Measurements from ENCODE around the gene RSBN1L. TPM values are rescaled to one million over a fixed set of nuclear protein-coding genes. Genes with fewer than 3 reads are reported as not detected.
A peak's percentile ranks its signal among the peaks of the same experiment; 100 is the strongest.

The RSBN1L gene
- total RNA-seq, 1 donor from 2014 or later = 10.4 TPM

GRCh38 chr7:77653572-77653971 is 42.7 kb upstream of the RSBN1L start:
- H3K27ac Mint-ChIP-seq (ENCODE audit: unreplicated experiment) = no peak overlapping the region
- no peaks in the 10 kb centered on the region for H3K9me3 Mint-ChIP-seq (ENCODE audit: low read depth)
- peaks cover 18% of the 10 kb centered on the region for H3K4me1 Mint-ChIP-seq (ENCODE audit: low read depth)
- TF ChIP-seq, protein P1, sequence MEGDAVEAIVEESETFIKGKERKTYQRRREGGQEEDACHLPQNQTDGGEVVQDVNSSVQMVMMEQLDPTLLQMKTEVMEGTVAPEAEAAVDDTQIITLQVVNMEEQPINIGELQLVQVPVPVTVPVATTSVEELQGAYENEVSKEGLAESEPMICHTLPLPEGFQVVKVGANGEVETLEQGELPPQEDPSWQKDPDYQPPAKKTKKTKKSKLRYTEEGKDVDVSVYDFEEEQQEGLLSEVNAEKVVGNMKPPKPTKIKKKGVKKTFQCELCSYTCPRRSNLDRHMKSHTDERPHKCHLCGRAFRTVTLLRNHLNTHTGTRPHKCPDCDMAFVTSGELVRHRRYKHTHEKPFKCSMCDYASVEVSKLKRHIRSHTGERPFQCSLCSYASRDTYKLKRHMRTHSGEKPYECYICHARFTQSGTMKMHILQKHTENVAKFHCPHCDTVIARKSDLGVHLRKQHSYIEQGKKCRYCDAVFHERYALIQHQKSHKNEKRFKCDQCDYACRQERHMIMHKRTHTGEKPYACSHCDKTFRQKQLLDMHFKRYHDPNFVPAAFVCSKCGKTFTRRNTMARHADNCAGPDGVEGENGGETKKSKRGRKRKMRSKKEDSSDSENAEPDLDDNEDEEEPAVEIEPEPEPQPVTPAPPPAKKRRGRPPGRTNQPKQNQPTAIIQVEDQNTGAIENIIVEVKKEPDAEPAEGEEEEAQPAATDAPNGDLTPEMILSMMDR (IDR thresholded peaks at IDR 0.05) = no peak
- DNase-seq (ENCODE audit: low spot score) = no peak
- H3K36me3 Mint-ChIP-seq (ENCODE audit: low read depth) = peaks cover 3% of the 10 kb centered on the region
- H3K4me3 Mint-ChIP-seq (ENCODE audit: unreplicated experiment) = no peak overlapping the region
- H3K27me3 Mint-ChIP-seq (ENCODE audit: low read depth) = no peaks in the 10 kb centered on the region

GRCh38 chr7:77655356-77655755 is 40.9 kb upstream of the RSBN1L start:
- no peak overlapping the region for H3K27ac Mint-ChIP-seq (ENCODE audit: unreplicated experiment)
- peaks cover 7% of the 10 kb centered on the region for H3K4me1 Mint-ChIP-seq (ENCODE audit: low read depth)
- TF ChIP-seq, protein P1 (IDR thresholded peaks at IDR 0.05) = no peak
- H3K4me3 Mint-ChIP-seq (ENCODE audit: unreplicated experiment) = no peak overlapping the region
- no peaks in the 10 kb centered on the region for H3K27me3 Mint-ChIP-seq (ENCODE audit: low read depth)
- peaks cover 5% of the 10 kb centered on the region for H3K36me3 Mint-ChIP-seq (ENCODE audit: low read depth)
- H3K9me3 Mint-ChIP-seq (ENCODE audit: low read depth) = no peaks in the 10 kb centered on the region
- DNase-seq (ENCODE audit: low spot score) = no peak

- peaks cover 5% of the 10 kb centered on the region for H3K36me3 Mint-ChIP-seq (ENCODE audit: low read depth)
- DNase-seq (ENCODE audit: low spot score) = no peak
- H3K27me3 Mint-ChIP-seq (ENCODE audit: low read depth) = no peaks in the 10 kb centered on the region
Measured at GRCh38 chr7:77655836-77656455, 40.3 kb upstream of the RSBN1L start.

DNA sequence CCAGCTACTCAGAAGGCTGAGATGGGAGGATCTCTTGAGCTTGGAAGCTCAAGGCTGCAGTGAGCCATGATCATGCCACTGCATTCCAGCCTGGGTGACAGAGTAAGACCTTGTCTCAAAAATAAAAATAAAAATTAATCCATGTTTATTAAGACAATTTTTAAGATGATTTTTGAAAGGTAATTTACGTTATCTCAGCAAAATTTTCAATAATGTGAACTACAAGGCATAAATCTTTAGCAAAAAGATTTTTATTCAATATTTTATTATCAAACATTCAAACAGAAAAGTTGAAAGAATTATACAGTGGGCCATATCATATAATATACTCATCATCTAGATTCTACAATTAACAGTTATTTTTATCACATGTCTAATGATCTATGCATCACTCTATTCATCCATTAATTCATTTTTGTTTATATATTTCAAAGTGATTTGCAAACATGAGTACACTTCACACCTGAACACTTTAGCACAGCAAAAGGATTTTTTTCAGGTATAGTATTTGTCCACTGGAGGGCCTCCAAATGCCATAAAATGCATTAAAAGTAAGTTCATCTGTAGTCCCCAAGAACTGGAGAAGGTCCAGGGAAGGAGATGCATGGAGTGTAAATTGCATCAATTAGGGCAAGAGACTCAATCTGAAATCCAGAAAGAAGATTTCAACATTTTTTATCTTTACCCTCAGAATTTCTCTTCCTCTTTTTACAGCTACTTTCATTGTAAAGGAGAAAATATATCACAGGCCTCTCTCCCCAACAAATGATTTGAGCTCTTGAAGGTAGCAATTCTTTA is 38.6 kb upstream of the RSBN1L start:
- TF ChIP-seq, protein P1 (IDR thresholded peaks at IDR 0.05) = peak; percentile 85
- no peaks in the 10 kb centered on the region for H3K27me3 Mint-ChIP-seq (ENCODE audit: low read depth)
- peaks cover under 1% of the 10 kb centered on the region for H3K4me1 Mint-ChIP-seq (ENCODE audit: low read depth)
- DNase-seq (ENCODE audit: low spot score) = no peak
- H3K9me3 Mint-ChIP-seq (ENCODE audit: low read depth) = no peaks in the 10 kb centered on the region
- peaks cover 5% of the 10 kb centered on the region for H3K36me3 Mint-ChIP-seq (ENCODE audit: low read depth)
- H3K4me3 Mint-ChIP-seq (ENCODE audit: unreplicated experiment) = no peak overlapping the region
- H3K27ac Mint-ChIP-seq (ENCODE audit: unreplicated experiment) = no peak overlapping the region

More at GRCh38 chr7:77655836-77656455, 40.3 kb upstream of the RSBN1L start:
- H3K27ac Mint-ChIP-seq (ENCODE audit: unreplicated experiment) = no peak overlapping the region
- no peak overlapping the region for H3K4me3 Mint-ChIP-seq (ENCODE audit: unreplicated experiment)
- TF ChIP-seq, protein P1 (IDR thresholded peaks at IDR 0.05) = no peak
- H3K4me1 Mint-ChIP-seq (ENCODE audit: low read depth) = peaks cover 5% of the 10 kb centered on the region
- no peaks in the 10 kb centered on the region for H3K9me3 Mint-ChIP-seq (ENCODE audit: low read depth)

DNA sequence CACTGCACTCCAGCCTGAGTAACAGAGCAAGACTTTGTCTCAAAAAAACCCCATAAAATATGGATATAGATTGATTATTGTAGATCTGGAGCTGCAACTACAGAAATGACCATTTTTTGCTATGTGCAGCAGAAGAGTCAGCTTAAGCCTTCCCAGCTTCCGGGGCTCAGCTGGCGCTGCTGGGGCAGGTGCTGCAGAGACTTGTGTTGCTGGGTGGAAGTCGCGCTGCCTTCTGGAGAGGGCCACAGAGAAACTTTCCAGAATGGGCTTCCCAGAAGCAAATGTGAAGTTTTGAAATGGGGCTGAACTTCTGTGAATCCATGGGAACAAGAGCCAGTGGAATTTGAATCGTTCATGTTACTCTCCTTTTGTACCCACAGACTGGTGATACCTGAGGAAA is 37.3 kb upstream of the RSBN1L start:
- Mint-ChIP-seq H3K36me3 (ENCODE audit: low read depth) (peaks cover 5% of the 10 kb centered on the region), H3K4me1 (ENCODE audit: low read depth) (peaks cover 7% of the 10 kb centered on the region), H3K27ac (ENCODE audit: unreplicated experiment) (peak overlapping the region; percentile 32), H3K27me3 (ENCODE audit: low read depth) (no peaks in the 10 kb centered on the region), H3K9me3 (ENCODE audit: low read depth) (no peaks in the 10 kb centered on the region), H3K4me3 (ENCODE audit: unreplicated experiment) (no peak overlapping the region)
- DNase-seq (ENCODE audit: low spot score) = no peak
- TF ChIP-seq, protein P1 (IDR thresholded peaks at IDR 0.05) = no peak
